T1000 (cell line): ENCODE data around the gene DLGAP4.

Experiments used
- DNase-seq: peaks from one replicate; lab custom pipeline; 2025; ENCODE audit warnings: mixed read lengths; lab: John Stamatoyannopoulos, UW

The DLGAP4 gene

DNA sequence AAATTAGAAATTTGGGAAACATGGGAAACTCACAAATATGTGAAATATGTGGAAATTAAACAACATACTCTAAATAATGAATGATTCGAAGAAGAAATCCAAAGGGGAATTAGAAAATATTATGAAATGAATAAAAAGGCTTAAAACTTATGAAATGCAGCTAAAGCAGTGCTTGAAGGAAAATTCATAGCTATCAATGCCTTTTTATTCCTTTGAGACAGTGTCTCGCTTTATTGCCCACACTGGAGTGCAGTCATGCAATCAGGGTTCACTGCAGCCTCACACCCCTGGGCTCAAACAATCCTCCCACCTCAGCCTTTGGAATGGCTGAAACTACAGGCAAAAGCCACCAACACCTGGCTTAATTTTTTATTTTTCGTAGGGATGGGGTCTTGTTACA is 259.4 kb downstream of the DLGAP4 start:
- DNase-seq, result no peak

GRCh38 chr20:36569847-36570429 is 263.8 kb downstream of the DLGAP4 start:
- DNase-seq, result peak; percentile 14

DNA sequence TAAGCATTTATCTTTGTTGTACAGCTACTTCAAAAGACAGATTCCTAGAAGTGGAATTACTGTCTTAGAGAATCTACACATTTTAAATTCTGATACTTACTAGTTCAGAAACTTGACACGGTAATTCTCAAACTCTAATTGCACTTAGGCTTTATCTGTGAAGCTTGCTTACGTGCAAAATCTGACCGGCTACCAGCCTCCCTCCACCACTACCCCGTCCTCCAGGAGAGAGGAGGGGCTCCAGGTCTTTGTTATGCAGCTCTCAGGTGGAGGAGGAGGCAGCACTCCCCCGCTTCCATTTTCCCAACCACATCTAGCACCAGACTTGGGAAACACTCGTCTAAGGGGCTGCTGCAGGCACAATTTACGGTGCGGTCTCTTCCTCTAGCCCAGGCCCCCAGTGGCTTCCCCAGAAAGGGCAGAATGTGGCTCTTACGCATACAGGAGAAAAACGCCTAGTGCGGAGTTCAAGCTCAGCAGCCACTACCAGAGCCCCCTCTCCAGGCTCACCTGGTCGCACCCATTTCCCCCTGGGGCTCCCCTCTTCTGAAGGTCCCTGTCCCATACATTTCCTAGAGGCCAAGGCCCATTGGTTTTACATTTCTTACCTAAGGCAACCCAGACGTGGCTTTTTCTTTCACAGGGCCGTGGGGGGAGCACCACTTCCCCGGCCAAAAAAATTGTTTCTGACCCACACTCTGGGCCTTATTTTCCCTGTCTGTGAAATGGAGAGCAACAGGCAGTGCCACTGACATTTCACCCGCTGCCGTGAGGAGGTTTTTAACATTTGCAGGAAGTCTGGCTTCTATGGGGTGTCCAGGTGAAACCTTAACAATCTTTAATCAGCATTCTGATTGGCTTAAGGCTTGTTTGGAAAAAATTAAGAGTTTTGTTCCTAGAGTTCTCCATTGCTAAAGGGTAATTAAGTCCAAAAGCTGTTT is 265.7 kb downstream of the DLGAP4 start:
- DNase-seq, result no peak

GRCh38 chr20:36572701-36573102 is 266.6 kb downstream of the DLGAP4 start:
- no peak for DNase-seq

DNA sequence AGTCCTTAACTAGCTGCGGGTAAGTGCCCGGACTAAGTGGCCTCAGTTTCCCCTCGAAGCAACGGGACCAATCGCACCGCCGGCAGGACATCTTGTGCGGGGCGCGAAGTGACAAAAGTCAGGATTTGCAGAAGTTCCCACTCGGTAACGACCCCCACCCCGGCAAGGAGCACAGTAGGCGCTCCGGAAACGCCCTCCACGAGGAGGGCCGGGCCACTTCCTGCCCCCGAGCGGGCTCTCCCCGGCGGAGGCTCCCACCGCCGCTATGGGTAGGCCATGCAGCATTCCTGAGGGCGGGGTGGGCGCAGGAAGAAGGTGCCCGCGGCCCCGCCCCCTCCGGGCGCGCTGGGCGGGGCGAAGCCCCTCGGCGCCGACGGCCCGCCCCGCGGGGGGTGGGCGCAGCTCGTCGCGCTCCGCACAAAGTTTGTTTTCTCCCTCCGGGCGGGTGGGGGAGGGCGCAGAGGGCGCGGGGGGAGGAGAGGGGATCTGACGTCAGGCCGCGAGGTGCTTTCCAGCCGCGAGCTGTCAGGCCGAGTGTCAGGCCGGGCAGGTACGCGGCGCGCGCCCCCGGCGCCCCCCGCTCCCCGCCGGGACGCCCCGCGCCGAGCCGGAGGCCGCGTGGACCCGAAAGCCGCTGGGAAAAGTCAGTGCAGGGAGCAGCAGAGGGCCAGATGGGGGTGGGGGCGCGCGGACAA is 267.1 kb downstream of the DLGAP4 start, which contains the start of gene TGIF2:
TSS of gene TGIF2 (plus strand) at position 495 of the 695 bp plus-strand sequence. CDS start 5,178 bp downstream, outside the sequence.
- DNase-seq, result peak; percentile 82

- DNase-seq, result no peak
Observed at GRCh38 chr20:36573798-36574365, 267.7 kb downstream of the DLGAP4 start.

GRCh38 chr20:36574366-36575135 is 268.4 kb downstream of the DLGAP4 start:
- DNase-seq, result peak; percentile 38

- no peak for DNase-seq
Observed at GRCh38 chr20:36576081-36576445, 269.9 kb downstream of the DLGAP4 start.
